Brain microvascular endothelial cell (primary cell): Measurements from ENCODE around the gene PRTG.

Experiments
- DNase-seq: peaks from one replicate; pipeline ENCODE4 v3.0.0-alpha.2; 2020
- H3K27ac ChIP-seq: fragments of 250-450 bp; sonication (Bioruptor Pico); 2 replicates; pipeline ENCODE4 v1.5.1; 2020; ENCODE audit warnings: mild to moderate bottlenecking, moderate library complexity
- H3K27me3 ChIP-seq: fragments of 250-450 bp; sonication (Bioruptor Pico); replicated peaks from 2 replicates; pipeline ENCODE4 v1.5.1; 2020; ENCODE audit warnings: mild to moderate bottlenecking
- H3K36me3 ChIP-seq: fragments of 250-450 bp; sonication (Bioruptor Pico); replicated peaks from 2 replicates; pipeline ENCODE4 v1.5.1; 2020; ENCODE audit warnings: mild to moderate bottlenecking
- H3K4me3 ChIP-seq: 2 replicates; pipeline ENCODE4 v1.5.1; 2011; ENCODE audit warnings: low read depth, mild to moderate bottlenecking, control low read depth, low read length, moderate library complexity
- in situ Hi-C: cut with HindIII; loops from 2 replicates; pipeline ENCODE4 v1.10.0; 2017; ENCODE audit warnings: low sequenced_read_pairs, low pct_ligation_motif_present
- TF ChIP-seq, protein P1 (sequence below): IDR thresholded peaks from 2 replicates; pipeline ENCODE4 v1.5.1; 2011; ENCODE audit warnings: low read depth, mild to moderate bottlenecking, moderate library complexity, low read length, control low read depth, inconsistent platforms; ENCODE audit errors: missing control alignments

PRTG gene

GRCh38 chr15:55587321-55588069 lies 155.5 kb downstream of the PRTG start:
- peak; percentile 33 for DNase-seq
- in situ Hi-C loops, result no loop called here
- Histone ChIP-seq H3K36me3 (no peaks in the 10 kb centered on the region), H3K27ac (no peak overlapping the region), H3K27me3 (no peaks in the 10 kb centered on the region), H3K4me3 (peak overlapping the region; percentile 71)
- TF ChIP-seq, protein P1, sequence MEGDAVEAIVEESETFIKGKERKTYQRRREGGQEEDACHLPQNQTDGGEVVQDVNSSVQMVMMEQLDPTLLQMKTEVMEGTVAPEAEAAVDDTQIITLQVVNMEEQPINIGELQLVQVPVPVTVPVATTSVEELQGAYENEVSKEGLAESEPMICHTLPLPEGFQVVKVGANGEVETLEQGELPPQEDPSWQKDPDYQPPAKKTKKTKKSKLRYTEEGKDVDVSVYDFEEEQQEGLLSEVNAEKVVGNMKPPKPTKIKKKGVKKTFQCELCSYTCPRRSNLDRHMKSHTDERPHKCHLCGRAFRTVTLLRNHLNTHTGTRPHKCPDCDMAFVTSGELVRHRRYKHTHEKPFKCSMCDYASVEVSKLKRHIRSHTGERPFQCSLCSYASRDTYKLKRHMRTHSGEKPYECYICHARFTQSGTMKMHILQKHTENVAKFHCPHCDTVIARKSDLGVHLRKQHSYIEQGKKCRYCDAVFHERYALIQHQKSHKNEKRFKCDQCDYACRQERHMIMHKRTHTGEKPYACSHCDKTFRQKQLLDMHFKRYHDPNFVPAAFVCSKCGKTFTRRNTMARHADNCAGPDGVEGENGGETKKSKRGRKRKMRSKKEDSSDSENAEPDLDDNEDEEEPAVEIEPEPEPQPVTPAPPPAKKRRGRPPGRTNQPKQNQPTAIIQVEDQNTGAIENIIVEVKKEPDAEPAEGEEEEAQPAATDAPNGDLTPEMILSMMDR, result no peak

GRCh38 chr15:55586808-55587207 lies 156.1 kb downstream of the PRTG start:
- Histone ChIP-seq H3K27ac (no peak overlapping the region), H3K36me3 (no peaks in the 10 kb centered on the region), H3K27me3 (no peaks in the 10 kb centered on the region), H3K4me3 (peak overlapping the region; percentile 71)
- TF ChIP-seq, protein P1, result no peak
- in situ Hi-C loops, result no loop called here
- DNase-seq, result no peak

- TF ChIP-seq, protein P1, result no peak
- in situ Hi-C loops, result no loop called here
- Histone ChIP-seq H3K27me3 (no peaks in the 10 kb centered on the region), H3K36me3 (no peaks in the 10 kb centered on the region), H3K27ac (no peak overlapping the region), H3K4me3 (no peak overlapping the region)
- DNase-seq, result no peak
Observed at GRCh38 chr15:55576943-55577342, 166.0 kb downstream of the PRTG start.

GRCh38 chr15:55574096-55574495 lies 168.9 kb downstream of the PRTG start:
- in situ Hi-C loops, result no loop called here
- no peak for DNase-seq
- Histone ChIP-seq H3K27ac (no peak overlapping the region), H3K27me3 (no peaks in the 10 kb centered on the region), H3K36me3 (no peaks in the 10 kb centered on the region), H3K4me3 (no peak overlapping the region)
- TF ChIP-seq, protein P1, result no peak

- in situ Hi-C loops, result no loop called here
- Histone ChIP-seq H3K27me3 (no peaks in the 10 kb centered on the region), H3K4me3 (no peak overlapping the region), H3K27ac (no peak overlapping the region), H3K36me3 (no peaks in the 10 kb centered on the region)
- no peak for DNase-seq
- TF ChIP-seq, protein P1, result no peak
Observed at GRCh38 chr15:55573224-55573623, 169.7 kb downstream of the PRTG start.
